GM23338 (cell line): ENCODE measurements around the gene CYP2C19. TPM values are rescaled to one million over a fixed set of nuclear protein-coding genes. Genes with fewer than 3 reads are reported as not detected.
A peak's percentile ranks its signal among the peaks of the same experiment; 100 is the strongest.
"Not testable (repeated sequence)": the region's sequence is repeated elsewhere in the genome, so short reads cannot be mapped to it uniquely, and the experiment has no call there.

Experiments used
- ATAC-seq: fragments of 200-7000 bp; cut with Tn5 transposase; 3 replicates; pipeline ENCODE4 v1.9.1; 2020
- DNase-seq: peaks from one replicate; pipeline ENCODE4 v3.0.0-alpha.2; 2015; ENCODE audit warnings: low spot score
- H2AFZ ChIP-seq: fragments of 200-600 bp; sonication (generic); 2 replicates; pipeline ENCODE4 v1.8.0; 2016; ENCODE audit warnings: antibody characterized with exemption, mild to moderate bottlenecking, moderate library complexity
- H3F3A ChIP-seq: fragments of 200-600 bp; sonication (generic); replicated peaks from 2 replicates; pipeline ENCODE4 v1.8.0; 2017; ENCODE audit warnings: antibody characterized with exemption, mixed run types, low read depth
- H3K27ac ChIP-seq: fragments of 200-600 bp; sonication (generic); 2 replicates; pipeline ENCODE4 v1.6.1; 2016; ENCODE audit warnings: low read depth
- H3K27me3 ChIP-seq: fragments of 200-600 bp; sonication (generic); 2 replicates; pipeline ENCODE4 v1.8.0; 2016; ENCODE audit warnings: mild to moderate bottlenecking, mixed run types, moderate library complexity; ENCODE audit not compliant: insufficient read depth
- H3K36me3 ChIP-seq: fragments of 200-600 bp; sonication (generic); 2 replicates; pipeline ENCODE4 v1.8.0; 2016; ENCODE audit warnings: mild to moderate bottlenecking; ENCODE audit not compliant: insufficient read depth
- H3K4me1 ChIP-seq: fragments of 200-600 bp; sonication (generic); 2 replicates; pipeline ENCODE4 v1.8.0; 2016; ENCODE audit warnings: mild to moderate bottlenecking, moderate library complexity; ENCODE audit not compliant: insufficient read depth
- H3K4me2 ChIP-seq: fragments of 200-600 bp; sonication (generic); 2 replicates; pipeline ENCODE4 v1.7.1; 2017; ENCODE audit warnings: mixed run types
- H3K4me3 ChIP-seq: fragments of 200-600 bp; sonication (generic); 2 replicates; pipeline ENCODE4 v1.6.1; 2016; ENCODE audit warnings: mixed run types
- H3K79me2 ChIP-seq: fragments of 200-600 bp; sonication (generic); replicated peaks from 2 replicates; pipeline ENCODE4 v1.8.0; 2017; ENCODE audit warnings: mild to moderate bottlenecking; ENCODE audit not compliant: insufficient read depth
- H3K9me2 ChIP-seq: fragments of 200-600 bp; sonication (generic); 2 replicates; pipeline ENCODE4 v1.8.0; 2017; ENCODE audit not compliant: insufficient read depth
- H4K20me1 ChIP-seq: fragments of 200-600 bp; sonication (generic); replicated peaks from 2 replicates; pipeline ENCODE4 v1.8.0; 2017; ENCODE audit warnings: mild to moderate bottlenecking; ENCODE audit not compliant: insufficient read depth
- H3K27ac Mint-ChIP-seq: 2 replicates; pipeline ENCODE4 v1.8.0; 2020; ENCODE audit warnings: inconsistent platforms, mild to moderate bottlenecking, moderate library complexity, mixed read lengths
- H3K27me3 Mint-ChIP-seq: 3 replicates; pipeline ENCODE4 v1.8.0; 2022; ENCODE audit warnings: low read depth, mild to moderate bottlenecking, moderate library complexity, mixed read lengths, inconsistent platforms; ENCODE audit not compliant: insufficient read depth, poor library complexity
- H3K36me3 Mint-ChIP-seq: 3 replicates; pipeline ENCODE4 v1.8.0; 2021; ENCODE audit warnings: low read depth, mild to moderate bottlenecking, inconsistent platforms, moderate library complexity, mixed read lengths
- H3K4me1 Mint-ChIP-seq: 3 replicates; pipeline ENCODE4 v1.8.0; 2020; ENCODE audit warnings: mild to moderate bottlenecking, inconsistent platforms, mixed read lengths
- H3K4me3 Mint-ChIP-seq: 3 replicates; pipeline ENCODE4 v1.8.0; 2021; ENCODE audit warnings: moderate library complexity, mild to moderate bottlenecking, inconsistent platforms, mixed read lengths
- H3K9me3 Mint-ChIP-seq: 3 replicates; pipeline ENCODE4 v1.8.0; 2020; ENCODE audit warnings: moderate library complexity, mild to moderate bottlenecking, inconsistent platforms, mixed read lengths
- CTCF ChIP-seq, 2 experiments: fragments of 200-600 bp in 1 of 2; sonication (generic) in 1 of 2; conservative IDR thresholded peaks; 2 replicates each; pipeline versions ENCODE4 v1.5.1 to v1.6.1; 2016 to 2017; ENCODE audit warnings: antibody characterized with exemption in 2 of 2, low read depth in 2 of 2, mild to moderate bottlenecking in 2 of 2, moderate library complexity in 1 of 2
- ZNF462 ChIP-seq: fragments of 250-450 bp; sonication (Bioruptor Pico); IDR thresholded peaks from 2 replicates; pipeline ENCODE4 v1.5.0; 2020; ENCODE audit warnings: mild to moderate bottlenecking, moderate library complexity
- polyA plus RNA-seq: library from polyadenylated mRNA; unstranded; fragments of >200 nt; fragmentation: Nextera tagmentation; extraction: Ambion mirVana; gene quantifications from 2 replicates; pipeline ENCODE4 v1.2.1, GENCODE V29; 2016
- total RNA-seq: library from RNA; depleted of rRNA; stranded (reverse); fragments of >200 nt; shearing (Covaris generic); gene quantifications from 2 replicates; pipeline ENCODE4 v1.2.3, GENCODE V29; 2014

The CYP2C19 gene
- total and polyA plus RNA-seq, 2 experiments from 2014 or later, result 0.21 TPM; not detected in 1

GRCh38 chr10:94890264-94891022 is 128.0 kb downstream of the CYP2C19 start:
- H3K27ac ChIP-seq, result no peak overlapping the region
- peak; percentile 20 for DNase-seq
- no peak overlapping the region for H2AFZ ChIP-seq
- peak; percentile 62 for ATAC-seq
- H3K4me1 Mint-ChIP-seq, result no peaks in the 10 kb centered on the region
- no peaks in the 10 kb centered on the region for H3K36me3 ChIP-seq
- peak; percentile 18 to 21; a peak in 2 of 4 replicates for TF ChIP-seq CTCF (conservative IDR thresholded peaks at IDR 0.05; ENCODE audit: low read depth in 2 of 2)
- TF ChIP-seq ZNF462 (CRISPR knock-in tag), result no peak
- peaks cover 6% of the 10 kb centered on the region for H3K9me2 ChIP-seq
- H3K27me3 Mint-ChIP-seq, result no peaks in the 10 kb centered on the region
- no peaks in the 10 kb centered on the region for H3K79me2 ChIP-seq
- peaks cover 39% of the 10 kb centered on the region for H3K9me3 Mint-ChIP-seq
- no peaks in the 10 kb centered on the region for H3K4me1 ChIP-seq
- no peaks in the 10 kb centered on the region for H3K27me3 ChIP-seq
- no peaks in the 10 kb centered on the region for H3F3A ChIP-seq
- 0 out of 3 replicates have a peak, but pooled peaks cover 3% of the 10 kb centered on the region for H3K36me3 Mint-ChIP-seq
- H3K4me2 ChIP-seq, result no peak overlapping the region
- no peaks in the 10 kb centered on the region for H4K20me1 ChIP-seq
- no peak overlapping the region for H3K4me3 Mint-ChIP-seq
- H3K27ac Mint-ChIP-seq, result no peak overlapping the region
- H3K4me3 ChIP-seq, result no peak overlapping the region

- H3K4me1 Mint-ChIP-seq, H3K4me3 Mint-ChIP-seq, H4K20me1 ChIP-seq, H3K27me3 Mint-ChIP-seq, H3K79me2 ChIP-seq, H3K27ac Mint-ChIP-seq, DNase-seq, H3K4me1 ChIP-seq, H3K27me3 ChIP-seq, ATAC-seq, H3K4me3 ChIP-seq, H3K27ac ChIP-seq, H3K9me2 ChIP-seq, H2AFZ ChIP-seq, H3K4me2 ChIP-seq, H3K36me3 ChIP-seq, H3F3A ChIP-seq: not testable (repeated sequence)
- Mint-ChIP-seq H3K36me3 (peaks cover 20% of the 10 kb centered on the region; the same call in 1 of the 3 replicates), H3K9me3 (peaks cover 65% of the 10 kb centered on the region)
These were observed 135.9 kb downstream of the CYP2C19 start for GRCh38 chr10:94898414-94898813.
